Adrenal gland (tissue), 12 donors: Measurements from ENCODE around the gene MRI1. TPM values are rescaled to one million over a fixed set of nuclear protein-coding genes. Genes with fewer than 3 reads are reported as not detected.
"Not testable (repeated sequence)": the region's sequence is repeated elsewhere in the genome, so short reads cannot be mapped to it uniquely, and the experiment has no call there.

Experiments used
- DNase-seq, 7 donors: peaks; one replicate each; pipeline ENCODE4 v3.0.0-alpha.2; 2019 to 2020
- H3K27ac ChIP-seq, 5 donors: fragments of 200-600 bp; sonication (generic) in 4 of 5; 1 replicate in 3 of 5; 2 replicates in 2 of 5; pipeline versions ENCODE4 v1.5.1 to v1.8.0; 2016 to 2020; ENCODE audit warnings: mild to moderate bottlenecking in 1 of 5
- H3K27me3 ChIP-seq: fragments of 200-600 bp; 2 replicates; pipeline ENCODE4 v1.8.0; 2021
- H3K36me3 ChIP-seq, 2 donors: fragments of 200-600 bp; replicated peaks in 1 of 2; 1 replicate in 1 of 2; 2 replicates in 1 of 2; pipeline versions ENCODE4 v1.5.1 to v1.8.0; 2018 to 2022
- H3K4me1 ChIP-seq, 2 donors: fragments of 200-600 bp; replicated peaks in 1 of 2; 1 replicate in 1 of 2; 2 replicates in 1 of 2; pipeline versions ENCODE4 v1.5.1 to v1.8.0; 2018 to 2021
- H3K4me3 ChIP-seq, 4 donors: fragments of 200-600 bp; sonication (generic) in 3 of 4; one replicate each; pipeline ENCODE4 v1.5.1; 2016 to 2018
- H3K9me3 ChIP-seq, 3 donors: fragments of 200-600 bp; sonication (generic) in 1 of 3; replicated peaks in 1 of 3; 1 replicate in 2 of 3; 2 replicates in 1 of 3; pipeline versions ENCODE4 v1.5.1 to v1.8.0; 2016 to 2021
- CTCF ChIP-seq, 6 experiments: fragments of 450-650 bp in 4 of 6; fragments of 200-600 bp in 2 of 6; sonication (generic) in 1 of 6; IDR thresholded peaks; 1 replicate in 5 of 6; 2 replicates in 1 of 6; pipeline versions ENCODE4 v1.5.1 to v1.8.0; 2016 to 2021; ENCODE audit warnings: antibody characterized with exemption in 6 of 6, mild to moderate bottlenecking in 2 of 6, moderate library complexity in 1 of 6
- POLR2A ChIP-seq, 2 donors: fragments of 450-650 bp; IDR thresholded peaks; one replicate each; pipeline ENCODE4 v1.6.1; 2017; ENCODE audit warnings: antibody characterized with exemption in 2 of 2, mild to moderate bottlenecking in 2 of 2, moderate library complexity in 1 of 2
- WGBS, 4 donors: extraction: QIAGEN DNeasy Blood & Tissue Kit in 2 of 4; methylation state at CpG; one replicate each; pipeline versions ENCODE4 v1.1.5 to v1.1.7; 2013 to 2017; 5-methylcytosine and 5-hydroxymethylcytosine counted together
- intact Hi-C, 2 donors: fragments of 100-400 bp; cut with DNase I; formaldehyde crosslinking; loops; one replicate each; pipeline versions ENCODE4 v1.14.1 to v1.15.0; 2022 to 2023
- polyA plus RNA-seq, 3 donors: library from polyadenylated mRNA; stranded (reverse); fragments of 200-250 nt in 2 of 3; fragments of 350-450 nt in 1 of 3; fragmentation: Illumina TruSeq in 1 of 3; extraction: RNeasy Lipid Tissue Mini Kit (QIAGEN cat#74804) in 1 of 3; gene quantifications; one replicate each; pipeline ENCODE4 v1.2.3, GENCODE V29; 2013 to 2014
- total RNA-seq, 9 donors: library from RNA; depleted of rRNA in 4 of 9; stranded (reverse); fragments of >200 nt in 4 of 9; fragments of 120-200 nt in 1 of 9; fragmentation: NEBNext Ultra II Directional in 1 of 9; extraction: Animal tissue kit (Norgen Biotek cat#: 25700) in 1 of 9; gene quantifications; one replicate each; pipeline versions ENCODE4 v1.1.0 to v1.2.4, GENCODE V29; 2013 to 2023
- donor health status: healthy with polysubstance abuse.
- donor health status: Bipolar disorder and iron deficiency.
- donor health status: DM: yes; HTN: yes; CAD: no.
- donor health status: DM: no; HTN: no; CAD: no.
- donor health status: DM: no; HTN: no; CAD: no.
- donor health status: DM: yes; HTN: yes; CAD: no.

The MRI1 gene
- total and polyA plus RNA-seq, 12 donors = 11.9 to 69.6 (median 38.1) TPM

DNA sequence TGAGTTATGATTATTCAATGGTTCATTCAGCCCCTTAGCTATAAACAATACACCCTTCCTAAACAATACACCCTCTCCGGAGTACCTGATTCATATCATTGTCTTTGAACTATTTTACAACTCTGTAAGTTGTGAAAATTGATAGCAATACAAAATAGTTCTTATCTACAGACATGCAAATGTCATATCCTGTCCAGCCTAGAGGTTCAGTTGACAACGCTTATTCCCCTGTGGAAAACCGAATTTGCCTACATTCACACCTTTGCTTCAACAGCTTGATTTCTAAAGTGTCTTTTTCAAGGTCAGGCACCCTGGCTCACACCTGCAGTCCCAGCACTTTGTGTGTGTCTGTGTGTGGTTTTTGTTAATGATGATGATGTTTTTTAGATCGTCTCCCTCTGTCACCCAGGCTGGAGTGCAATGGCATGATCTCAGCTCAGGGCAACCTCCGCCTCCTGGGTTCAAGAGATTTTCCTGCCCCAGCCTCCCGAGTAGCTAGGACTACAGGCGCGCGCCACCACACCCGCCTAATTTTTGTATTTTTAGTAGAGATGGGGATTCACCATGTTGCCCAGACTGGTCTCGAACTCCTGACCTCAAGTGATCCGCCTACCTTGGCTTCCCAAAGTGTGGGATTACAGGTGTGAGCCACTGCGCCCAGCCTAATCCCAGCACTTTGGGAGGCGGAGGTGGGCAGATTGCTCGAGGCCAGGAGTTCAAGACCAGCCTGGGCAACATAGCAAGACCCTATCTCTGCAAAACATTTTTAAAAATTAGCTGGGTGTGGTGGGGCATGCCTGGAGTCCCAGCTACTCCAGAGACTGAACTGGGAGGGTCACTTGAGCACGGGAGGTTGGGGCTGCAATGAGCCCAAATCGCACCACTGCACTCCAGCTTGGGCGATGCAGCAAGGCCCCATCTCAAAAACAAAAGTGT, 19.5 kb downstream of the MRI1 start:
- no peaks in the 10 kb centered on the region for H3K27me3 ChIP-seq
- TF ChIP-seq POLR2A (IDR thresholded peaks at IDR 0.05) = no peak
- TF ChIP-seq CTCF (IDR thresholded peaks at IDR 0.05) = no peak
- 77 to 89% (median 83%) methylated on average over 16 to 18 of the region's 18 CpGs for WGBS, 4 donors
- H3K4me1 ChIP-seq = peaks cover 20 to 28% of the 10 kb centered on the region in 2 donors
- intact Hi-C loops = no loop called here
- H3K4me3 ChIP-seq = no peak overlapping the region
- H3K9me3 ChIP-seq = no peaks in the 10 kb centered on the region
- H3K27ac ChIP-seq = no peak overlapping the region
- peaks cover 0 to 5% of the 10 kb centered on the region in 2 donors for H3K36me3 ChIP-seq
- no peak for DNase-seq

- H3K4me3 ChIP-seq = no peak overlapping the region
- H3K9me3 ChIP-seq = no peaks in the 10 kb centered on the region
- peaks cover 20 to 28% of the 10 kb centered on the region in 2 donors for H3K4me1 ChIP-seq
- H3K27ac ChIP-seq = peak overlapping the region in 1 of 5 donors; percentile 17
- H3K27me3 ChIP-seq = no peaks in the 10 kb centered on the region
- intact Hi-C loops = loop anchor here in 1 of 2 donors (5.0 kb wide), 1 partner anchor 77 kb away; no protein-coding TSS in a partner anchor
- TF ChIP-seq CTCF (IDR thresholded peaks at IDR 0.05) = peak; percentile 55 to 81 (median 74)
- TF ChIP-seq POLR2A (IDR thresholded peaks at IDR 0.05) = no peak
- no peaks in the 10 kb centered on the region for H3K36me3 ChIP-seq
- 23 to 33% (median 27%) methylated on average over 11 to 17 of the region's 17 CpGs for WGBS, 4 donors
- DNase-seq = peak; percentile 73 to 89 (median 85)
Observed at GRCh38 chr19:13784731-13785452, 20.6 kb downstream of the MRI1 start.

DNA sequence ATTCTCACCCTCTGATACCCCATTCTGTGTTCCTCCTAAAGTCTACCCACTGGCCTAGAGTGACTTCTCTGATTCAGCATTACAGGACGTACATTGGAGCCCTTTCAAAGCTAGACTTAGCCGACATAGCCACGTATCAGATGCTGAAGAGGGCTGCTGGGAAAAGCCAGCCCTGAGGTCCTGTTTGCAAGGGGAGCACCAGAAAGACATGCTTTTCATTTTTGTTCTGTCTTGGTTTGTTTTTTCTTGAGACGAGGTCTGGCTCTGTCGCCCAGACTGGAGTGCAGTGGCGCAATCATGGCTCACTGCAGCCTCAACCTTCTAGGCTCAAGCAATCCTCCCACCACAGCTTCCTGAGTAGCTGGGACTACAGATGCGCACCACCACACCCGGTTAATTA, 24.7 kb downstream of the MRI1 start:
- Histone ChIP-seq H3K4me1 (peaks cover 9 to 20% of the 10 kb centered on the region in 2 donors), H3K4me3 (no peak overlapping the region), H3K36me3 (no peaks in the 10 kb centered on the region), H3K27me3 (no peaks in the 10 kb centered on the region), H3K27ac (peak overlapping the region in 2 of 5 donors; percentile 10 to 49), H3K9me3 (no peaks in the 10 kb centered on the region)
- intact Hi-C loops = loop anchor here in 1 of 2 donors (5.0 kb wide), 1 partner anchor 73 kb away; no protein-coding TSS in a partner anchor
- 36 to 54% (median 49%) methylated on average over 8 of the region's 8 CpGs for WGBS, 4 donors
- TF ChIP-seq CTCF (IDR thresholded peaks at IDR 0.05) (no peak), POLR2A (IDR thresholded peaks at IDR 0.05) (no peak)
- no peak for DNase-seq

- TF ChIP-seq CTCF (IDR thresholded peaks at IDR 0.05) = no peak
- TF ChIP-seq POLR2A (IDR thresholded peaks at IDR 0.05) = no peak
Observed at GRCh38 chr19:13790354-13790753, 26.0 kb downstream of the MRI1 start.

GRCh38 chr19:13793317-13793716, 29.0 kb downstream of the MRI1 start:
- intact Hi-C loops, H3K9me3 ChIP-seq, DNase-seq, H3K27ac ChIP-seq, H3K36me3 ChIP-seq, H3K27me3 ChIP-seq, H3K4me3 ChIP-seq: not testable (repeated sequence)
- peaks cover 22 to 37% of the 10 kb centered on the region in 2 donors for H3K4me1 ChIP-seq
- 66 to 93% (median 89%) methylated on average over 9 of the region's 9 CpGs for WGBS, 4 donors

More at GRCh38 chr19:13790354-13790753, 26.0 kb downstream of the MRI1 start:
- H3K27me3 ChIP-seq = no peaks in the 10 kb centered on the region
- peaks cover 9 to 18% of the 10 kb centered on the region in 2 donors for H3K4me1 ChIP-seq
- H3K36me3 ChIP-seq = no peaks in the 10 kb centered on the region
- H3K9me3 ChIP-seq = no peaks in the 10 kb centered on the region
- 71 to 85% (median 76%) methylated on average over 8 of the region's 8 CpGs for WGBS, 4 donors
- no peak overlapping the region for H3K4me3 ChIP-seq
- DNase-seq = no peak
- H3K27ac ChIP-seq = no peak overlapping the region
- intact Hi-C loops = no loop called here
